ENCODE results near the gene RPRD1B.

Gene RPRD1B

DNA sequence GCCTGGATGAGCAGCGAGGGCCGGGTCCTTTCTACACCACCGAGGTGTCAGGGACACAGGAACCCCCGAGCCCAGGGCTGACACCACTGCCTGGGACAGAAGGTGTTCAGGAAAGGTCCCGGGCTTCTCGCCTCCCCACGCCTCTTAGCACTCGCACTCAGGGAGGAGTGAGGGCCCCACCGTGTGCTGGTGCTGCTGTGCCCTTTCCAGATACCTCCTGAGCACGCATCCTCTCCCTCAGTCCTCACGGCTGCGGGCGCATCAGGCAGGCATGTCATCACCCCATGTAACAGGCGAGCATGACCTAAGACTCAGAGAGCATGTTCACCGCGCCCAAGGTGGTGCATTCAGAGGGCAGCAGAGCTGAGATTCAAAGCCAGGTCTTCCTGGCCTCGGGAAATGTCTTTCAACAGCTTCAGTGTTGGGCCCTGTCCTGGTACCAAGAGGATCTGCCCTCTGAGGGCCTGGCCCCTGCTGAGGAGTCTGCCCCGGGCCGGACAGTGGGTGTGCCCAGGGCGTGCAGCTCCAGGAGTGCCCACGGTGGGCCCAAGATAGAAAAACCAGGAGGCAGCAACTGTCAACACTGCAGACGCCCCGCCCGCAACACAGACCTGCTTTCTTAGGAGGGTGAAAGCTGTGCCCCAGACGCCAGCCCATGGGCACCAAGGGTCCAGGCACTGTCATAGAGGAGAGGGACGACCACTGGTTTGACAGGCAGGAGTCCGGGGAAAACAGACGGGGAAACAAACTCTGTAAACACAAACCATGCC, 102.3 kb downstream of the RPRD1B start:
- DNase-seq (ENCODE audit: low spot score): no peak

DNA sequence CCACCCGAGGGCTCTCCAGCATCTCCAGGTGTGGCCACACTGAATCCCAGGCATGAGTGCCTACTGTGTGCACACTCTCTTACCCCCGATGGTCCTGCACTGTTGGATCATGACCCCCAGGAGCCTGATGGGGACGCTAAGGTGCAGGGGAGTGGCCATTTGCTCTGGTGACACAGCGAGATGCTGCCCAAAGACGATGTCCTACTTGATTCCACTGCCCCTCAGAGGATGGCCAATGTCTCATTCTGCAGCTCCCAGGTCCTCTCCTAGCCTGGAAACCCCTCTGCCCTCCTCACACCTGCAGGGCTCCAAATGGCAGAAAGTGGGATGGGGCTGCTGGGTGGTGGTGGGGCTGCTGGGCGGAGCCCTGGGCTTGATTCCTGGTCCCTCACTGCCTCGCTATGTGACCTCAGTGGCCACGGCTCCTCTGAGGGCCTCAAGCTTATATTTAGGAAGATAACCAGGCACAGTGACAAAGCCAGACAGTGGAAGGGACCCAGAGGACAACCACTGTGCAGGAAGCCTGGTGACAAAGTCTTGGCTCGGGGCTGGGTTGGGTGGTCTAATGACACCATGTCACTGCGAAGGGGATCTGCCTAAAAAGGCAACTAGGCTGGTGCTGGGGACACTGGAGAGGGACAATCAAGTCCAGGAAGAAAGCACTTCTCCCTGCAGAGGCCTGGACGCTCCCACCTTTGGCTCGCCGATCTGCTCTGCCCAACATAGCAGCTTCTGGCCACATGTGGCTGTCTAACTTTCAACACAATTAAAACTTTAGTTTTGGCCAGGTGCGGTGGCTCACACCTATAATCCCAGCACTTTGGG, 103.1 kb downstream of the RPRD1B start:
- DNase-seq (ENCODE audit: low spot score): no peak

DNA sequence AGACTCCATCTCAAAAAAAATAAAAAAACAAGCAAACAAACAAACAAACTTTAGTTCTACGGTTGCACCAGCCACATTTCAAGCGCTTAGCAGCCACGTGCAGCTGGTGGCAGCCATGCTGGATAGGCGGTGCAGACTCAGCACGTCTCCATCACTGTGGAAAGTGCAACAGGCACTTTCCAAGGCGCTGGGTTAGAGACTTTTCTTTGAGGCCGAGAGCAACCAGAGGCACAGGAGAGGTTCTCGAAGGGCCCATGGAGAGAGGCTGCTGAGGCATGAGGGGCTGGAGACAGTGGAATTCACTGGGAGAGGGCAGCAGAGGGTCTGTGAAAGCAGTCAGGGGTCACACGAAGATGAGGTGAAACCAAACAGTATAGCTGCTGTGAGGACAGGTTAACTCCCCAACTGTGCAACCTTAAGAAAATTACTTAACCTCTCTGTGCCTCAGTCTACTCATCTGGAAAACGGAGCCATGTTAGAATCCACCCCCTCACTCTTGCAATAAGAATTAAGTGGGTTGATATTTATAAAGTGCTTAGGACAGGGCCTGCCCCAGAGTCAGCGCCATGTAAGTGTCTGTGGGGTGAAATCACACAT, 104.0 kb downstream of the RPRD1B start:
- no peak for DNase-seq (ENCODE audit: low spot score)

DNA sequence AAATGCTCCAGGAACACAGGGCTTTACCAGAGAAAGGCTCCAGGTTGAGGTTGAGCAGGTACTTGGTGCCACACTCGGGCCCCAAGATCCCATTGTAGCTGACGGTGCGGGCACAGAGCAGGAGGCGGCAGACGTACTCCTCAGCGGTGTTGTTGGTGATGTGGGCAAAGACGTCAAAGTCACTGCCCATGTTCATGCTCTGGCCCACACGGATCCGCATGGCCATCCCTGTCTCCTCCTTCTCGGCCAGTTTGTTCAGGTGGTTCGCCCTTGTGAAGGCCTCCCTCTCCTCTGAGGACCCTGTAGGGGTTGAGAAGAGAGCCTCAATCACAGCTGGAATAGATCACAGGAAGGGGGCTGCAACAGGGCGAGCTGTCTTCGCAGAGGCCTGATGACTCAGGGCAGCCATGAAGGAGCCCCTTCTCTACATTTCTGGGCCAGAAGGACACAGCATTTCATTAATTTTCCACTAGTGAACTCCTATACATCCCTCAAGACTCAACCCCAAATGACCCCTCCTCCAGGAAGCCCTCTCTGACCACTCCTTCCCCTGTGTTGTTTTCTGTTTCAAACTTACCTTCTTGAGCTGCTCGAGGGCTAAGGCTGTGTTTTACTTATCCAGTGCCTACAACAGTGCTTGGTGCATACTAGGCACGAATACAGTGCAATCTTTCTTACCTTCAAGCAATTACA, 104.7 kb downstream of the RPRD1B start:
- no peak for DNase-seq (ENCODE audit: low spot score)

DNA sequence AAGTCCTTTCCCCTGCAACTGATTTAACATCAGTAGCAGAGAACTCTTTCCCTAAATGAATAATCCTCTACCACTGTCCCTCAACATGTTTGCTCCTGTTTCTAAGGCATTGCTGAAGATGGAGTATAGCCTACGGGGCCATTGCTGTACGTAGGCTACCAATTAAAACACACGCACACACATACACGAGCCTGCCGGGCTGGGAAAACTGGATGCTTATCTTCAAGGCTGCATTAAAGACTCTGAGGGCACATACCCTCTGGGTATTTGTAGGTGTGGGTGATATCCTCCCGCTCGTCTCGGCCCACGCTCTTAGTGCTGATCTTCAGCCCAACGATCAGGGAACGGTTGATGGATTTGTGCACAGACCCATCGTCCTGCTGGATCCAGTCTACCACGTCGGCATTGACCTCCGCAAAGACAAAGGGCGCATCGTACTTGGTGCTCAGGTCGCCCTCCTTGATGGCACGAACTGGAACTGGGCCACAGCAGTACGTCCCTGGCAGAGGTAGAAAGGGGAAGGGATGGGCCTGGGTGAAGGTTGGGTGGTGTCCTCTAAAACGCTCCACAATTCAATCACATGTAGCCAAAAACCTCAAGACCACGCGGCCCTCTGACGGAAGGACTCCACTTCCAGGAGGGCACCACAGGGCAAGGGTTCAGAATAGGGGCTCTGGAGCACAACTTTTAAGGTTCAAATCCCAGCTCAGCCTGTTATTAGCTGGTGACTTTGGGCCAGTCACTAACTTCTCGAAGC, 105.8 kb downstream of the RPRD1B start:
- DNase-seq (ENCODE audit: low spot score): no peak

DNA sequence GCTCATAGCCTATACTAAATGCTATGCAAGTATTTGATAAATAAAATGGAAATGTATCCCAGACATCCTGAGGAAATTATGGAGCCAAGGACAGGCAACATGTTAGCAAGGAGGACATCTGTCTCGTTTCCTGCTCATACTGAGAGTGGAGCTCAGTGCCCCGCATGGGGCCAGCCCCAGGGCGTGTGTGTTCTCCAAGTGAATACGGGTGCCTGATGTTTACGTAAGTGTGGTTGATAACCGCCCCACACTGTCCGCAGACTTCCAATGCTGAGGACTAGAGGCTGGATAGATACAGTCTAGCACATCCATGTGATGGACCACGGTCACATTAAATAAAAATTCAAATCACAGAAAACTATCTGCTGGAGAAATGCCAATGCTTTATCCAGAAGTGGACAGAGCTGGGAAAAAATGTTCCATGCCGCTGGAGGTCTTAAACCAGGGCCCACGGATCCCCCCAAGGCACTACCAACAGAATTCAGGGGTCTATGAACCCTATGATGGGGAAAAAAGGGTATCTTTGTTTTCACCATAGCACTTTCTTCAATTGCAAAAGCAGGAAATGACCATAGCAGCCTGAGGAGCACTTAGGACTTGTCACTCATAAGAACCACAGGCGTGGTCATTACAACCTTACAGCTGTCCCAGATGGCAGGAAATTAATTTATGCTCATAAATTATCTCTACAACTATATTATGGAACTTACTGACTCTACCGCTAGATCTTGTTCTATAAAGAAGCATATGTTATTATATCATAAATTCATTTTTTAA, 106.6 kb downstream of the RPRD1B start:
- DNase-seq (ENCODE audit: low spot score): no peak

DNA sequence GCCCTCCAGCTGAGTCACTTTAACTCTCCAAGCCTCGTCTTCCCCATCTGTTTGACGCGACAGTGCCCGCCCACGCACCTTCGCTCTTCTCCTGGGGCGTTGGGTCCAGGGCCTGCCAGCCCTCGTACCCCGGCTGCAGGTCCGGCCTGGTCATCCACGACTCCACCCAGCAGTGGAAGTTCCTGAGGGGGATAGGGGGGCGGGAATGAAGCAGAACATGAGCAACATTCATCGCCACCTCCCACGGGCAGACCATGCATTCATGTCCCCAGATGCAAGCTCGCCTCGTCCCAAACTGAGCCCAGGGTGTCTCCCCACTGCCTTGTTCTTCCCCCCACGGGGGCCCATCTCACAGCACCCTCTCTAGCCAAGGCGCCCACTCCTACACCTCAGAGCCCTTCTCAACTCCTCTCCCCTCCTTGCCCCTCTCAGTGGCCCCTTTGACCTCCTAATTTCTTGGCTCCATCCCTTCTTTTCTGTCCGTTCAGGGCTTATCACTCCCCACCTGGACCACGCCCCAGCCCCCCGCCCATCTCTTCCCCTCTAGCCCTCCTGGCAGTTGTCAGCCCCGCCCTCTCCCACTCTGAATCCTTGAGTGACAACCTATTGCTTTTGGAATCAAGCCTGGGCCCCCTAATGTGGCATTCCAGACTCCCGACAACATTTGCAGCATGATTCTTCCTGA, 107.8 kb downstream of the RPRD1B start:
- no peak for DNase-seq (ENCODE audit: low spot score)

Measured in RKO (cell line).